Stimulated activated naive CD8-positive, alpha-beta T cell treated with anti-CD3 and anti-CD28 coated beads, Interleukin-15, Interleukin-2, amounts not matched to agents 100 ng/mL and 50 ng/mL, for 24 hours (primary cell): ENCODE results near the gene EPB41L4B.

ENCODE experiments used
- H3K27ac Mint-ChIP-seq: one replicate; pipeline ENCODE4 v1.8.0; 2021; ENCODE audit warnings: mild to moderate bottlenecking, mixed read lengths
- H3K27me3 Mint-ChIP-seq: one replicate; pipeline ENCODE4 v1.8.0; 2021; ENCODE audit warnings: mixed read lengths
- H3K36me3 Mint-ChIP-seq: one replicate; pipeline ENCODE4 v1.8.0; 2021; ENCODE audit warnings: low read depth, mixed read lengths
- H3K4me1 Mint-ChIP-seq: one replicate; pipeline ENCODE4 v1.8.0; 2021; ENCODE audit warnings: low read depth, mixed read lengths
- H3K4me3 Mint-ChIP-seq: one replicate; pipeline ENCODE4 v1.8.0; 2021; ENCODE audit warnings: mild to moderate bottlenecking, mixed read lengths
- H3K9me3 Mint-ChIP-seq: one replicate; pipeline ENCODE4 v1.8.0; 2021; ENCODE audit warnings: mixed read lengths

EPB41L4B gene

GRCh38 chr9:109314011-109314531, 6.8 kb downstream of the EPB41L4B start:
- Mint-ChIP-seq H3K27me3 (peaks cover 83% of the 10 kb centered on the region), H3K27ac (no peak overlapping the region), H3K4me1 (peaks cover 6% of the 10 kb centered on the region), H3K36me3 (no peaks in the 10 kb centered on the region), H3K4me3 (no peak overlapping the region), H3K9me3 (no peaks in the 10 kb centered on the region)

- H3K4me1 Mint-ChIP-seq, result peaks cover 6% of the 10 kb centered on the region
- H3K9me3 Mint-ChIP-seq, result no peaks in the 10 kb centered on the region
- no peaks in the 10 kb centered on the region for H3K36me3 Mint-ChIP-seq
- H3K27ac Mint-ChIP-seq, result no peak overlapping the region
- peaks cover 79% of the 10 kb centered on the region for H3K27me3 Mint-ChIP-seq
- no peak overlapping the region for H3K4me3 Mint-ChIP-seq
Measured at GRCh38 chr9:109313351-109313750, 7.5 kb downstream of the EPB41L4B start.

- no peaks in the 10 kb centered on the region for H3K9me3 Mint-ChIP-seq
- H3K27me3 Mint-ChIP-seq, result peaks cover 77% of the 10 kb centered on the region
Measured at GRCh38 chr9:109312783-109313182, 8.1 kb downstream of the EPB41L4B start.

GRCh38 chr9:109311731-109312130, 9.1 kb downstream of the EPB41L4B start:
- peaks cover 70% of the 10 kb centered on the region for H3K27me3 Mint-ChIP-seq
- no peak overlapping the region for H3K27ac Mint-ChIP-seq
- H3K9me3 Mint-ChIP-seq, result no peaks in the 10 kb centered on the region

More at GRCh38 chr9:109312783-109313182, 8.1 kb downstream of the EPB41L4B start:
- Mint-ChIP-seq H3K36me3 (no peaks in the 10 kb centered on the region), H3K27ac (no peak overlapping the region), H3K4me1 (peaks cover 6% of the 10 kb centered on the region), H3K4me3 (no peak overlapping the region)

GRCh38 chr9:109311286-109311685, 9.6 kb downstream of the EPB41L4B start:
- no peaks in the 10 kb centered on the region for H3K36me3 Mint-ChIP-seq
- H3K27me3 Mint-ChIP-seq, result peaks cover 67% of the 10 kb centered on the region
- H3K4me1 Mint-ChIP-seq, result peaks cover 6% of the 10 kb centered on the region
- H3K27ac Mint-ChIP-seq, result no peak overlapping the region
- no peaks in the 10 kb centered on the region for H3K9me3 Mint-ChIP-seq
- H3K4me3 Mint-ChIP-seq, result no peak overlapping the region

More at GRCh38 chr9:109311731-109312130, 9.1 kb downstream of the EPB41L4B start:
- no peaks in the 10 kb centered on the region for H3K36me3 Mint-ChIP-seq
- peaks cover 6% of the 10 kb centered on the region for H3K4me1 Mint-ChIP-seq
- no peak overlapping the region for H3K4me3 Mint-ChIP-seq

- H3K36me3 Mint-ChIP-seq, result no peaks in the 10 kb centered on the region
- no peaks in the 10 kb centered on the region for H3K9me3 Mint-ChIP-seq
- H3K27me3 Mint-ChIP-seq, result peaks cover 62% of the 10 kb centered on the region
- no peak overlapping the region for H3K27ac Mint-ChIP-seq
- H3K4me1 Mint-ChIP-seq, result peaks cover 6% of the 10 kb centered on the region
- H3K4me3 Mint-ChIP-seq, result no peak overlapping the region
Measured at GRCh38 chr9:109310486-109310901, 10.4 kb downstream of the EPB41L4B start.

GRCh38 chr9:109309282-109309681, 11.6 kb downstream of the EPB41L4B start:
- H3K27me3 Mint-ChIP-seq, result peaks cover 59% of the 10 kb centered on the region
- peaks cover 6% of the 10 kb centered on the region for H3K4me1 Mint-ChIP-seq
- no peak overlapping the region for H3K4me3 Mint-ChIP-seq
- H3K9me3 Mint-ChIP-seq, result no peaks in the 10 kb centered on the region
- H3K36me3 Mint-ChIP-seq, result no peaks in the 10 kb centered on the region
- H3K27ac Mint-ChIP-seq, result no peak overlapping the region

- H3K27ac Mint-ChIP-seq, result no peak overlapping the region
- peaks cover 48% of the 10 kb centered on the region for H3K27me3 Mint-ChIP-seq
- H3K4me1 Mint-ChIP-seq, result peaks cover 6% of the 10 kb centered on the region
- H3K36me3 Mint-ChIP-seq, result no peaks in the 10 kb centered on the region
- H3K9me3 Mint-ChIP-seq, result no peaks in the 10 kb centered on the region
- H3K4me3 Mint-ChIP-seq, result no peak overlapping the region
Measured at GRCh38 chr9:109307380-109308240, 13.2 kb downstream of the EPB41L4B start.

GRCh38 chr9:109305801-109306200, 15.1 kb downstream of the EPB41L4B start:
- Mint-ChIP-seq H3K4me1 (no peaks in the 10 kb centered on the region), H3K9me3 (no peaks in the 10 kb centered on the region), H3K27me3 (peaks cover 50% of the 10 kb centered on the region), H3K36me3 (no peaks in the 10 kb centered on the region), H3K4me3 (no peak overlapping the region), H3K27ac (no peak overlapping the region)

- no peak overlapping the region for H3K4me3 Mint-ChIP-seq
- H3K27ac Mint-ChIP-seq, result no peak overlapping the region
- no peaks in the 10 kb centered on the region for H3K36me3 Mint-ChIP-seq
- no peaks in the 10 kb centered on the region for H3K4me1 Mint-ChIP-seq
- no peaks in the 10 kb centered on the region for H3K9me3 Mint-ChIP-seq
- peaks cover 49% of the 10 kb centered on the region for H3K27me3 Mint-ChIP-seq
Measured at GRCh38 chr9:109304347-109304746, 16.5 kb downstream of the EPB41L4B start.

- no peak overlapping the region for H3K4me3 Mint-ChIP-seq
- H3K4me1 Mint-ChIP-seq, result no peaks in the 10 kb centered on the region
- H3K27ac Mint-ChIP-seq, result no peak overlapping the region
- peaks cover 51% of the 10 kb centered on the region for H3K27me3 Mint-ChIP-seq
- H3K36me3 Mint-ChIP-seq, result no peaks in the 10 kb centered on the region
- no peaks in the 10 kb centered on the region for H3K9me3 Mint-ChIP-seq
Measured at GRCh38 chr9:109303900-109304299, 17.0 kb downstream of the EPB41L4B start.

GRCh38 chr9:109302606-109303005, 18.3 kb downstream of the EPB41L4B start:
- Mint-ChIP-seq H3K9me3 (no peaks in the 10 kb centered on the region), H3K36me3 (no peaks in the 10 kb centered on the region), H3K27me3 (peaks cover 47% of the 10 kb centered on the region), H3K27ac (no peak overlapping the region), H3K4me1 (no peaks in the 10 kb centered on the region), H3K4me3 (no peak overlapping the region)

- H3K27me3 Mint-ChIP-seq, result peaks cover 51% of the 10 kb centered on the region
- H3K4me3 Mint-ChIP-seq, result no peak overlapping the region
- peaks cover 1% of the 10 kb centered on the region for H3K4me1 Mint-ChIP-seq
- H3K36me3 Mint-ChIP-seq, result no peaks in the 10 kb centered on the region
- no peaks in the 10 kb centered on the region for H3K9me3 Mint-ChIP-seq
- H3K27ac Mint-ChIP-seq, result no peak overlapping the region
Measured at GRCh38 chr9:109301012-109301411, 19.8 kb downstream of the EPB41L4B start.

- Mint-ChIP-seq H3K4me1 (peaks cover 11% of the 10 kb centered on the region), H3K27me3 (peaks cover 48% of the 10 kb centered on the region), H3K27ac (no peak overlapping the region), H3K36me3 (no peaks in the 10 kb centered on the region), H3K4me3 (no peak overlapping the region), H3K9me3 (no peaks in the 10 kb centered on the region)
Measured at GRCh38 chr9:109299891-109300290, 21.0 kb downstream of the EPB41L4B start.

- H3K9me3 Mint-ChIP-seq, result no peaks in the 10 kb centered on the region
- no peak overlapping the region for H3K4me3 Mint-ChIP-seq
- H3K27me3 Mint-ChIP-seq, result peaks cover 39% of the 10 kb centered on the region
- H3K27ac Mint-ChIP-seq, result no peak overlapping the region
- no peaks in the 10 kb centered on the region for H3K36me3 Mint-ChIP-seq
- H3K4me1 Mint-ChIP-seq, result peaks cover 11% of the 10 kb centered on the region
Measured at GRCh38 chr9:109297899-109298298, 23.0 kb downstream of the EPB41L4B start.
